ENCODE measurements around the gene MAB21L2.

The MAB21L2 gene

DNA sequence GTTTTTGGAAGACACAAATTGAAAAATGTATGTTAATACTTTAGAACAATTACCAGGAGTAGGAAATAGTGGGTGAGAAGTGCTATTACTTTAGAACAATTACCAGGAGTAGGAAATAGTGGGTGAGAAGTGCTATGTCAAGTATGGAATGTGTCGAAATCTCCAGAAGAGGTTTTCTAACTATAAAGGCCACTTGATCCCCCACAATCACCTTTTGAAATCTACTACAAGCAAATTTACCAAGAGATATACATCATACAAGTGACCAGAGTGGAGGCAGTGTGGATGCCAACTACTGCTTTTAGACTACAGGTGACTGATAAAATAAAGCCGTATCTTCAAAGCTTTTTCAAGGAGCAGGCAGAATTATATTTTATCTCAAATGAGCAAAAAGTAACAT lies 43.1 kb downstream of the MAB21L2 start:
- Mint-ChIP-seq H3K27ac (no peak overlapping the region), H3K27me3 (ENCODE audit: low read depth) (no peaks in the 10 kb centered on the region)

GRCh38 chr4:150628073-150628472 lies 46.1 kb downstream of the MAB21L2 start:
- H3K9me3 Mint-ChIP-seq = peaks cover 10% of the 10 kb centered on the region
- H3K36me3 Mint-ChIP-seq (ENCODE audit: low read depth) = peaks cover 4% of the 10 kb centered on the region
- no peak overlapping the region for H3K27ac Mint-ChIP-seq
- H3K4me3 Mint-ChIP-seq = no peak overlapping the region
- no peaks in the 10 kb centered on the region for H3K4me1 Mint-ChIP-seq
- TF ChIP-seq, protein P1, sequence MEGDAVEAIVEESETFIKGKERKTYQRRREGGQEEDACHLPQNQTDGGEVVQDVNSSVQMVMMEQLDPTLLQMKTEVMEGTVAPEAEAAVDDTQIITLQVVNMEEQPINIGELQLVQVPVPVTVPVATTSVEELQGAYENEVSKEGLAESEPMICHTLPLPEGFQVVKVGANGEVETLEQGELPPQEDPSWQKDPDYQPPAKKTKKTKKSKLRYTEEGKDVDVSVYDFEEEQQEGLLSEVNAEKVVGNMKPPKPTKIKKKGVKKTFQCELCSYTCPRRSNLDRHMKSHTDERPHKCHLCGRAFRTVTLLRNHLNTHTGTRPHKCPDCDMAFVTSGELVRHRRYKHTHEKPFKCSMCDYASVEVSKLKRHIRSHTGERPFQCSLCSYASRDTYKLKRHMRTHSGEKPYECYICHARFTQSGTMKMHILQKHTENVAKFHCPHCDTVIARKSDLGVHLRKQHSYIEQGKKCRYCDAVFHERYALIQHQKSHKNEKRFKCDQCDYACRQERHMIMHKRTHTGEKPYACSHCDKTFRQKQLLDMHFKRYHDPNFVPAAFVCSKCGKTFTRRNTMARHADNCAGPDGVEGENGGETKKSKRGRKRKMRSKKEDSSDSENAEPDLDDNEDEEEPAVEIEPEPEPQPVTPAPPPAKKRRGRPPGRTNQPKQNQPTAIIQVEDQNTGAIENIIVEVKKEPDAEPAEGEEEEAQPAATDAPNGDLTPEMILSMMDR (IDR thresholded peaks at IDR 0.05; ENCODE audit: unreplicated experiment in 3 of 3) = no peak
- no peaks in the 10 kb centered on the region for H3K27me3 Mint-ChIP-seq (ENCODE audit: low read depth)

More for the DNA sequence above, 43.1 kb downstream of the MAB21L2 start:
- Mint-ChIP-seq H3K9me3 (no peaks in the 10 kb centered on the region), H3K36me3 (ENCODE audit: low read depth) (no peaks in the 10 kb centered on the region), H3K4me1 (no peaks in the 10 kb centered on the region), H3K4me3 (no peak overlapping the region)
- TF ChIP-seq, protein P1 (IDR thresholded peaks at IDR 0.05; ENCODE audit: unreplicated experiment in 3 of 3) = no peak

GRCh38 chr4:150632639-150633038 lies 50.7 kb downstream of the MAB21L2 start:
- TF ChIP-seq, protein P1 (IDR thresholded peaks at IDR 0.05; ENCODE audit: unreplicated experiment in 3 of 3) = no peak
- H3K27ac Mint-ChIP-seq = no peak overlapping the region
- no peak overlapping the region for H3K4me3 Mint-ChIP-seq

More at GRCh38 chr4:150632639-150633038, 50.7 kb downstream of the MAB21L2 start:
- no peaks in the 10 kb centered on the region for H3K27me3 Mint-ChIP-seq (ENCODE audit: low read depth)
- no peaks in the 10 kb centered on the region for H3K4me1 Mint-ChIP-seq
- peaks cover 15% of the 10 kb centered on the region for H3K9me3 Mint-ChIP-seq
- H3K36me3 Mint-ChIP-seq (ENCODE audit: low read depth) = peaks cover 9% of the 10 kb centered on the region
